ENCODE data around the gene EPS8. TPM values are rescaled to one million over a fixed set of nuclear protein-coding genes. Genes with fewer than 3 reads are reported as not detected.

The EPS8 gene
- total RNA-seq, 1 experiment from 2014 or later: 232 TPM

GRCh38 chr12:15584366-15585041, 204.7 kb downstream of the EPS8 start:
- intact Hi-C loops (cut with micrococcal nuclease; ENCODE audit: unreplicated experiment): loop anchor here (5.0 kb wide), 1 partner anchor 307 kb away; no protein-coding TSS in a partner anchor
- no peak for DNase-seq
- no peak for TF ChIP-seq EZH2 (IDR thresholded peaks at IDR 0.05; ENCODE audit: low read depth)
- TF ChIP-seq CTCF (conservative IDR thresholded peaks at IDR 0.05): peak; percentile 70
- Histone ChIP-seq H3K79me2 (ENCODE audit: low read depth) (no peaks in the 10 kb centered on the region), H3K4me2 (no peak overlapping the region), H3K36me3 (ENCODE audit: low read depth) (no peaks in the 10 kb centered on the region), H2AFZ (no peak overlapping the region), H3K4me3 (no peak overlapping the region), H3K9me2 (ENCODE audit: insufficient read depth) (no peaks in the 10 kb centered on the region), H3K27ac (no peak overlapping the region), H3K4me1 (replicated peaks; ENCODE audit: insufficient read depth) (no peaks in the 10 kb centered on the region), H3F3A (ENCODE audit: insufficient read depth, low read depth) (no peaks in the 10 kb centered on the region), H4K20me1 (ENCODE audit: insufficient read depth) (no peaks in the 10 kb centered on the region), H3K9me3 (ENCODE audit: insufficient read depth, low read depth) (no peaks in the 10 kb centered on the region), H3K27me3 (ENCODE audit: insufficient read depth, low read depth) (no peaks in the 10 kb centered on the region)
- ChIA-PET CTCF (interaction anchor here (0.6 to 1.4 kb wide), 10 partner anchors 10 to 310 kb away, joined by 3 to 22 read pairs (median 4); no protein-coding TSS in a partner anchor), POLR2A (ENCODE audit: unreplicated experiment) (interaction anchor here (0.5 to 0.7 kb wide), 5 partner anchors 14 to 814 kb away, joined by 3 to 8 read pairs (median 4); no protein-coding TSS in a partner anchor)
- no TSS peak for BruUV-seq (replicated peaks)

DNA sequence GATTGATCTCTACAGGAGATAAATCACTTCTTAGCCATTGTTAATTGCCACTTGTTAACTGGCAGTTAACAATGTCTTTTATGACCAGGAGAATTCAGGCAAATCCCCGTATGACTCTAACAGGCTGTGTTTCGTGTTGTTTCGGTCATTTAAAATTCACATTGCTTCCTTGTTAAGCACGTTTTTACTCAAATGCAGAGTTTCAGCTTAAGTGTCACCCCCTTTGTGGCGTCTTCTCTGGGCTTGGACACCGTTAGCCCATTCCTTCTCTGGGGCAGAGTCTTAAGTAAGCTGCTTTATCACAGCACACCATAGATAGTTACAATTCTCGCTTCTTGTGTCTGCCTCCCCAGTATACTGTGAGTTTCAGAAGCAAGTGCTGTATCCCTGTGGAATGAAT, 205.4 kb downstream of the EPS8 start:
- ChIA-PET CTCF (interaction anchor here (0.6 to 1.4 kb wide), 3 partner anchors 30 to 51 kb away, joined by 3 to 22 read pairs (median 5); no protein-coding TSS in a partner anchor), POLR2A (ENCODE audit: unreplicated experiment) (no interaction called here)
- TF ChIP-seq CTCF (conservative IDR thresholded peaks at IDR 0.05): no peak
- TF ChIP-seq EZH2 (IDR thresholded peaks at IDR 0.05; ENCODE audit: low read depth): no peak
- H3K27ac ChIP-seq: no peak overlapping the region
- H3K4me3 ChIP-seq: no peak overlapping the region
- no peaks in the 10 kb centered on the region for H3K9me2 ChIP-seq (ENCODE audit: insufficient read depth)
- intact Hi-C loops (cut with micrococcal nuclease; ENCODE audit: unreplicated experiment): loop anchor here (5.0 kb wide), 1 partner anchor 307 kb away; no protein-coding TSS in a partner anchor
- BruUV-seq (replicated peaks): no TSS peak
- DNase-seq: no peak
- H4K20me1 ChIP-seq (ENCODE audit: insufficient read depth): no peaks in the 10 kb centered on the region
- H2AFZ ChIP-seq: no peak overlapping the region
- no peaks in the 10 kb centered on the region for H3K79me2 ChIP-seq (ENCODE audit: low read depth)
- no peaks in the 10 kb centered on the region for H3K4me1 ChIP-seq (replicated peaks; ENCODE audit: insufficient read depth)
- no peaks in the 10 kb centered on the region for H3K36me3 ChIP-seq (ENCODE audit: low read depth)
- H3F3A ChIP-seq (ENCODE audit: insufficient read depth, low read depth): no peaks in the 10 kb centered on the region
- no peak overlapping the region for H3K4me2 ChIP-seq
- H3K27me3 ChIP-seq (ENCODE audit: insufficient read depth, low read depth): no peaks in the 10 kb centered on the region
- H3K9me3 ChIP-seq (ENCODE audit: insufficient read depth, low read depth): no peaks in the 10 kb centered on the region

DNA sequence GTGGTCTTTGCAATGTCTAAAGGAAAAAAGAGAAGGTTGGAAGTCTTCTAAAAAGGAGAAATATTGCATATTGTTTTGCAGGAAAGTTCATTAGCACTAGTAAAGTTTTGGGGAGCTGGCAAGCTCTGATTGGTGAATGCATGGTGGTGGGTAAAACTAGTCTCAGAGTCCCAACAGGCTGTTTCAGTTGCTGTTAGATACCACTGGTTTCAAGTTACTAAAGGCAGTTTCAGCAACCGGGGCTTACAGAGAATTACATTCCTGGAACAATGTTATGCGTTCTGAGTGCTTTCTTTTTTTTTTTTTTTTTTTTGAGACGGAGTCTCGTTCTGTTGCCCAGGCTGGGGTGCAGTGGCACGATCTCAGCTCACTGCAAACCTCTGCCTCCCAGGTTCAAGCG, 208.2 kb downstream of the EPS8 start:
- Histone ChIP-seq H3K79me2 (ENCODE audit: low read depth) (no peaks in the 10 kb centered on the region), H2AFZ (no peak overlapping the region), H3K4me2 (no peak overlapping the region), H3K9me2 (ENCODE audit: insufficient read depth) (no peaks in the 10 kb centered on the region), H3K4me3 (no peak overlapping the region), H4K20me1 (ENCODE audit: insufficient read depth) (no peaks in the 10 kb centered on the region), H3K27ac (no peak overlapping the region), H3K36me3 (ENCODE audit: low read depth) (no peaks in the 10 kb centered on the region), H3F3A (ENCODE audit: insufficient read depth, low read depth) (no peaks in the 10 kb centered on the region), H3K9me3 (ENCODE audit: insufficient read depth, low read depth) (no peaks in the 10 kb centered on the region), H3K27me3 (ENCODE audit: insufficient read depth, low read depth) (no peaks in the 10 kb centered on the region), H3K4me1 (replicated peaks; ENCODE audit: insufficient read depth) (no peaks in the 10 kb centered on the region)
- BruUV-seq (replicated peaks): no TSS peak
- ChIA-PET POLR2A (ENCODE audit: unreplicated experiment) (no interaction called here), CTCF (interaction anchor here (0.7 kb wide), 2 partner anchors 242 to 982 kb away, joined by 11 to 14 read pairs; no protein-coding TSS in a partner anchor)
- intact Hi-C loops (cut with micrococcal nuclease; ENCODE audit: unreplicated experiment): loop anchor here (5.0 kb wide), 1 partner anchor 304 kb away; no protein-coding TSS in a partner anchor
- no peak for TF ChIP-seq CTCF (conservative IDR thresholded peaks at IDR 0.05)
- TF ChIP-seq EZH2 (IDR thresholded peaks at IDR 0.05; ENCODE audit: low read depth): no peak
- DNase-seq: no peak

Data from PC-9 (cell line).